H1 (cell line): ENCODE measurements around the gene OSBPL3. TPM values are rescaled to one million over a fixed set of nuclear protein-coding genes. Genes with fewer than 3 reads are reported as not detected.

ENCODE experiments used
- CTCF ChIA-PET: fragments of 300-600 bp; sonication (Branson Sonifier 250); formaldehyde crosslinking; loops from one replicate; lab custom pipeline; 2021; ENCODE audit not compliant: partially characterized antibody; lab: Charles Lee
- POLR2A ChIA-PET: fragments of 300-600 bp; sonication (Branson Sonifier 250); formaldehyde crosslinking; loops from one replicate; lab custom pipeline; 2021; ENCODE audit warnings: inconsistent platforms; ENCODE audit not compliant: partially characterized antibody; lab: Charles Lee
- DNase-seq, 2 experiments: peaks; one replicate each; pipeline versions ENCODE4 v3.0.0 to v3.0.0-alpha.2; 2010 to 2022; ENCODE audit warnings: low spot score in 2 of 2, low read depth in 1 of 2, mixed read lengths in 1 of 2
- FAIRE-seq: peaks from 2 replicates; lab custom pipeline; 2011; peaks lifted over from hg19 to GRCh38; lab: Jason Lieb, UNC
- H2AFZ ChIP-seq: 2 replicates; pipeline ENCODE4 v1.8.1; 2012; ENCODE audit warnings: low read length, inconsistent platforms
- H2AK5ac ChIP-seq: 2 replicates; pipeline ENCODE4 v1.6.1; 2013; ENCODE audit warnings: low read depth, low read length
- H2BK120ac ChIP-seq: replicated peaks from 2 replicates; pipeline ENCODE3; 2013; ENCODE audit warnings: low read depth, low read length, inconsistent platforms
- H2BK12ac ChIP-seq: 2 replicates; pipeline ENCODE4 v1.6.1; 2013; ENCODE audit warnings: low read depth, low read length
- H2BK15ac ChIP-seq: 2 replicates; pipeline ENCODE4 v1.6.1; 2013; ENCODE audit warnings: low read length
- H2BK20ac ChIP-seq: 2 replicates; pipeline ENCODE4 v1.6.1; 2013; ENCODE audit warnings: low read length
- H2BK5ac ChIP-seq: 2 replicates; pipeline ENCODE4 v1.6.1; 2013; ENCODE audit warnings: low read depth, low read length
- H3K14ac ChIP-seq: 2 replicates; pipeline ENCODE4 v1.6.1; 2013; ENCODE audit warnings: inconsistent platforms; ENCODE audit not compliant: insufficient read length
- H3K18ac ChIP-seq: 2 replicates; pipeline ENCODE4 v1.6.1; 2013; ENCODE audit warnings: low read length; ENCODE audit errors: extremely low read depth
- H3K23ac ChIP-seq: 2 replicates; pipeline ENCODE4 v1.6.1; 2013; ENCODE audit warnings: inconsistent platforms; ENCODE audit not compliant: insufficient read length
- H3K23me2 ChIP-seq: 2 replicates; pipeline ENCODE4 v1.6.1; 2013; ENCODE audit warnings: low read depth, low read length
- H3K27ac ChIP-seq: 2 replicates; pipeline ENCODE4 v1.6.1; 2011; ENCODE audit warnings: low read depth, low read length, inconsistent platforms
- H3K27me3 ChIP-seq, 4 experiments: replicated peaks in 1 of 4; 1 replicate in 1 of 4; 2 replicates in 3 of 4; pipeline versions ENCODE4 v1.6.1 to v1.8.1; 2011 to 2013; ENCODE audit warnings: low read length in 3 of 4, mild to moderate bottlenecking in 3 of 4, inconsistent platforms in 2 of 4, mixed read lengths in 2 of 4, moderate library complexity in 1 of 4; ENCODE audit not compliant: control insufficient read depth in 3 of 4, insufficient read depth in 3 of 4; ENCODE audit errors: extremely low read depth in 1 of 4
- H3K36me3 ChIP-seq, 4 experiments: 2 replicates each; pipeline versions ENCODE4 v1.6.1 to v1.8.1; 2011 to 2013; ENCODE audit warnings: mild to moderate bottlenecking in 4 of 4, low read length in 3 of 4, moderate library complexity in 2 of 4, control low read depth in 1 of 4, inconsistent platforms in 1 of 4; ENCODE audit not compliant: insufficient read depth in 4 of 4, control insufficient read depth in 2 of 4
- H3K4ac ChIP-seq: replicated peaks from 2 replicates; pipeline ENCODE3; 2013; ENCODE audit warnings: low read length, low read depth, mixed read lengths, inconsistent platforms; ENCODE audit not compliant: insufficient read length
- H3K4me1 ChIP-seq, 4 experiments: replicated peaks in 1 of 4; 1 replicate in 1 of 4; 2 replicates in 3 of 4; pipeline versions ENCODE4 v1.6.1 to v1.8.1; 2011 to 2013; ENCODE audit warnings: low read length in 3 of 4, inconsistent platforms in 2 of 4, mixed read lengths in 1 of 4; ENCODE audit not compliant: insufficient read depth in 4 of 4, control insufficient read depth in 3 of 4
- H3K4me2 ChIP-seq, 2 experiments: 2 replicates each; pipeline versions ENCODE4 v1.6.1 to v1.8.1; 2011 to 2013; ENCODE audit warnings: low read depth in 2 of 2, low read length in 2 of 2, control low read depth in 1 of 2, inconsistent platforms in 1 of 2, mild to moderate bottlenecking in 1 of 2; ENCODE audit not compliant: insufficient read depth in 1 of 2
- H3K4me3 ChIP-seq, 4 experiments: fragments of 200-600, 300-600 bp in 1 of 4; sonication (generic), shearing (Covaris generic), sonication (Bioruptor Twin) in 1 of 4; 2 replicates each; pipeline versions ENCODE4 v1.5.1 to v1.8.1; 2011 to 2016; ENCODE audit warnings: low read length in 4 of 4, low read depth in 3 of 4, control low read depth in 2 of 4, inconsistent platforms in 2 of 4, mild to moderate bottlenecking in 2 of 4, mixed read lengths in 1 of 4, moderate library complexity in 1 of 4; ENCODE audit not compliant: insufficient read depth in 2 of 4; ENCODE audit errors: extremely low read depth in 1 of 4
- H3K56ac ChIP-seq: replicated peaks from 2 replicates; pipeline ENCODE3; 2013; ENCODE audit warnings: low read depth, mild to moderate bottlenecking, mixed read lengths, low read length, inconsistent platforms; ENCODE audit not compliant: insufficient read length
- H3K79me1 ChIP-seq: 2 replicates; pipeline ENCODE4 v1.6.1; 2013; ENCODE audit warnings: low read depth, low read length, control low read depth
- H3K79me2 ChIP-seq, 2 experiments: 2 replicates each; pipeline versions ENCODE4 v1.6.1 to v1.8.1; 2012 to 2013; ENCODE audit warnings: low read length in 2 of 2, mild to moderate bottlenecking in 2 of 2, inconsistent platforms in 1 of 2; ENCODE audit not compliant: insufficient read depth in 2 of 2, control insufficient read depth in 1 of 2
- H3K9ac ChIP-seq, 4 experiments: replicated peaks in 1 of 4; 1 replicate in 1 of 4; 2 replicates in 3 of 4; pipeline versions ENCODE4 v1.6.1 to v1.8.1; 2011 to 2013; ENCODE audit warnings: low read depth in 3 of 4, low read length in 3 of 4, control low read depth in 2 of 4, mild to moderate bottlenecking in 2 of 4, moderate library complexity in 2 of 4, inconsistent platforms in 1 of 4; ENCODE audit errors: extremely low read depth in 1 of 4
- H3K9me3 ChIP-seq, 2 experiments: 2 replicates each; pipeline versions ENCODE4 v1.6.1 to v1.8.1; 2012 to 2013; ENCODE audit warnings: mild to moderate bottlenecking in 2 of 2, moderate library complexity in 2 of 2, control low read depth in 1 of 2, inconsistent platforms in 1 of 2, low read depth in 1 of 2, low read length in 1 of 2, mixed read lengths in 1 of 2; ENCODE audit not compliant: insufficient read depth in 2 of 2
- H4K20me1 ChIP-seq, 2 experiments: replicated peaks in 1 of 2; 2 replicates each; pipeline versions ENCODE3 to v1.8.1; 2011 to 2013; ENCODE audit warnings: inconsistent platforms in 2 of 2, low read length in 2 of 2, mild to moderate bottlenecking in 1 of 2; ENCODE audit not compliant: insufficient read depth in 2 of 2, control insufficient read depth in 1 of 2
- H4K5ac ChIP-seq: 2 replicates; pipeline ENCODE4 v1.6.1; 2013; ENCODE audit warnings: low read length, low read depth, mixed read lengths, inconsistent platforms; ENCODE audit not compliant: insufficient read length
- H4K8ac ChIP-seq: 2 replicates; pipeline ENCODE4 v1.8.0; 2013; ENCODE audit warnings: mild to moderate bottlenecking, moderate library complexity, low read length, inconsistent platforms; ENCODE audit not compliant: insufficient read depth; ENCODE audit errors: extremely low read depth
- H4K91ac ChIP-seq: replicated peaks from 2 replicates; pipeline ENCODE3; 2013; ENCODE audit warnings: low read length, mixed read lengths, inconsistent platforms; ENCODE audit not compliant: insufficient read length
- CHD2 ChIP-seq: IDR thresholded peaks from 2 replicates; pipeline ENCODE4 v1.6.1; 2012; ENCODE audit warnings: low read length, improper control_type of control experiment
- KDM5A ChIP-seq: fragments of 200-600 bp; IDR thresholded peaks from 2 replicates; pipeline ENCODE4 v1.7.1; 2012; ENCODE audit warnings: mild to moderate bottlenecking, low read length, inconsistent platforms, mixed read lengths
- MAX ChIP-seq: IDR thresholded peaks from 2 replicates; pipeline ENCODE4 v1.6.1; 2012; ENCODE audit warnings: inconsistent platforms
- NANOG ChIP-seq: IDR thresholded peaks from 2 replicates; pipeline ENCODE4 v1.6.1; 2011; ENCODE audit warnings: low read length, low read depth, mild to moderate bottlenecking, inconsistent platforms; ENCODE audit not compliant: insufficient read depth, poor library complexity, severe bottlenecking
- RFX5 ChIP-seq: IDR thresholded peaks from 2 replicates; pipeline ENCODE4 v1.6.1; 2011; ENCODE audit warnings: low read depth, low read length, improper control_type of control experiment, borderline replicate concordance
- SIRT6 ChIP-seq: IDR thresholded peaks from one replicate; pipeline ENCODE4 v1.7.1; 2012; ENCODE audit warnings: low read length, inconsistent platforms
- TBP ChIP-seq: IDR thresholded peaks from 2 replicates; pipeline ENCODE4 v1.6.1; 2011; ENCODE audit warnings: low read depth, low read length, improper control_type of control experiment
- TCF12 ChIP-seq: IDR thresholded peaks from 2 replicates; pipeline ENCODE4 v1.6.1; 2011; ENCODE audit warnings: low read depth, mild to moderate bottlenecking, low read length
- ZNF274 ChIP-seq: IDR thresholded peaks from 2 replicates; pipeline ENCODE4 v1.7.0; 2012; ENCODE audit warnings: low read length, borderline replicate concordance; ENCODE audit errors: extremely low read depth
- WGBS, 2 experiments: shearing (Covaris generic) in 1 of 2; methylation state at CpG; one replicate each; pipeline versions ENCODE4 v1.1.6 to v1.1.7; 2013 to 2015; ENCODE audit warnings: low lambda C conversion rate in 2 of 2, mixed read lengths in 2 of 2, inconsistent platforms in 1 of 2, low coverage in 1 of 2, missing lambda C conversion rate in 1 of 2; ENCODE audit not compliant: insufficient replicate concordance in 2 of 2, insufficient coverage in 1 of 2, insufficient read length in 1 of 2; ENCODE audit errors: extremely low coverage in 1 of 2, missing lambda C conversion rate in 1 of 2; 5-methylcytosine and 5-hydroxymethylcytosine counted together
- polyA plus RNA-seq, 7 experiments: library from polyadenylated mRNA; depleted of rRNA in 3 of 7; stranded (reverse) in 5 of 7; unstranded in 2 of 7; fragments of >200 nt in 5 of 7; fragments of 200-250 nt in 2 of 7; gene quantifications; 1 replicate in 5 of 7; 2 replicates in 1 of 7; 4 replicates in 1 of 7; pipeline versions ENCODE4 v1.2.1 to v1.2.3, GENCODE V29; 2011 to 2013; ENCODE audit warnings: missing spikeins in 2 of 7, mixed read lengths in 2 of 7
- total RNA-seq: library from RNA; stranded (reverse); fragmentation: NEBNext Ultra II Directional; extraction: Animal tissue kit (Norgen Biotek cat#: 25700); gene quantifications from 2 replicates; pipeline ENCODE4 v1.2.1, GENCODE V29; 2021
- TF ChIP-seq, protein P1 (sequence below): IDR thresholded peaks from 2 replicates; pipeline ENCODE4 v1.6.1; 2012; ENCODE audit warnings: low read length, inconsistent platforms
- TF ChIP-seq, protein P2 (sequence below): IDR thresholded peaks from 2 replicates; pipeline ENCODE4 v1.6.1; 2011; ENCODE audit warnings: low read length, improper control_type of control experiment

Gene OSBPL3
- total and polyA plus RNA-seq, 2 of the 8 experiments (the other 6 are each of a cell fraction or from before 2014, with no cell fraction given): 2.8 to 13.9 TPM

DNA sequence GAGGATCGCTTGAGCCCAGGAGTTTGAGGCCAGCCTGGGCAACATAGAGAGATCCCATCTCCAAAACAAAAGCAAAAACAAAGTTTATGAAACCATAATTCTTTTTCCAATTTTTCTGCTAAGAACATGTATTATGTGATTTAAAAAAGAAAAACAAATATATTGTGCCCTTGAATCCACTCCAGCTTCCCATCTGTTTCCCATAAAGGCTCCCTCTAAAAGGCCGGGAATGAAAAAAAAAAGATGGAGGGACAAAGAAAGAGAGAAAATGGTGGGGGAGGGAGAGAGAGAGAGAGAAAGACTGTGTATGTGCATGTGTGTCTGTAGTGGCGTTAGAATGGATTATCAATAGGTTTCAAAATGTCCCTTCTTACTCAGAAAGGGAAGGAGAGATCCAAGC lies 202.2 kb downstream of the OSBPL3 start:
- no peak overlapping the region for H2BK12ac ChIP-seq
- ChIA-PET POLR2A (no interaction called here), CTCF (interaction anchor here (0.8 to 1.0 kb wide), 2 partner anchors 17 to 317 kb away, joined by 3 read pairs; no protein-coding TSS in a partner anchor)
- H3K36me3 ChIP-seq: no peaks in the 10 kb centered on the region
- no peak overlapping the region for H3K9ac ChIP-seq
- no peak overlapping the region for H2BK15ac ChIP-seq
- H3K27ac ChIP-seq: no peak overlapping the region
- WGBS, 2 experiments: 86% methylated on average over 3 of the region's 3 CpGs; no CpG with 5 or more reads in 1 of the 2 experiments
- H3K4me3 ChIP-seq: no peak overlapping the region
- no peaks in the 10 kb centered on the region for H3K4me1 ChIP-seq
- no peaks in the 10 kb centered on the region; the same call in 1 of the 2 replicates for H3K23me2 ChIP-seq
- H3K79me2 ChIP-seq: no peaks in the 10 kb centered on the region
- H2AFZ ChIP-seq: no peak overlapping the region
- H3K79me1 ChIP-seq: no peaks in the 10 kb centered on the region
- no peak overlapping the region for H3K56ac ChIP-seq
- H3K4me2 ChIP-seq: no peak overlapping the region
- H3K14ac ChIP-seq: no peak overlapping the region
- no peak for TF ChIP-seq TCF12
- TF ChIP-seq TBP: no peak
- TF ChIP-seq SIRT6: no peak
- no peak for TF ChIP-seq ZNF274
- no peak for TF ChIP-seq CHD2
- TF ChIP-seq, protein P1, sequence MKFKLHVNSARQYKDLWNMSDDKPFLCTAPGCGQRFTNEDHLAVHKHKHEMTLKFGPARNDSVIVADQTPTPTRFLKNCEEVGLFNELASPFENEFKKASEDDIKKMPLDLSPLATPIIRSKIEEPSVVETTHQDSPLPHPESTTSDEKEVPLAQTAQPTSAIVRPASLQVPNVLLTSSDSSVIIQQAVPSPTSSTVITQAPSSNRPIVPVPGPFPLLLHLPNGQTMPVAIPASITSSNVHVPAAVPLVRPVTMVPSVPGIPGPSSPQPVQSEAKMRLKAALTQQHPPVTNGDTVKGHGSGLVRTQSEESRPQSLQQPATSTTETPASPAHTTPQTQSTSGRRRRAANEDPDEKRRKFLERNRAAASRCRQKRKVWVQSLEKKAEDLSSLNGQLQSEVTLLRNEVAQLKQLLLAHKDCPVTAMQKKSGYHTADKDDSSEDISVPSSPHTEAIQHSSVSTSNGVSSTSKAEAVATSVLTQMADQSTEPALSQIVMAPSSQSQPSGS: no peak
- TF ChIP-seq MAX: no peak
- TF ChIP-seq, protein P2, sequence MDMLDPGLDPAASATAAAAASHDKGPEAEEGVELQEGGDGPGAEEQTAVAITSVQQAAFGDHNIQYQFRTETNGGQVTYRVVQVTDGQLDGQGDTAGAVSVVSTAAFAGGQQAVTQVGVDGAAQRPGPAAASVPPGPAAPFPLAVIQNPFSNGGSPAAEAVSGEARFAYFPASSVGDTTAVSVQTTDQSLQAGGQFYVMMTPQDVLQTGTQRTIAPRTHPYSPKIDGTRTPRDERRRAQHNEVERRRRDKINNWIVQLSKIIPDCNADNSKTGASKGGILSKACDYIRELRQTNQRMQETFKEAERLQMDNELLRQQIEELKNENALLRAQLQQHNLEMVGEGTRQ: no peak
- TF ChIP-seq KDM5A: no peak
- no peak for TF ChIP-seq RFX5
- no peak for TF ChIP-seq NANOG
- no peak overlapping the region for H2BK5ac ChIP-seq
- H2BK20ac ChIP-seq: no peak overlapping the region
- H4K91ac ChIP-seq: no peak overlapping the region
- no peak overlapping the region for H3K4ac ChIP-seq
- no peaks in the 10 kb centered on the region for H3K27me3 ChIP-seq
- H4K20me1 ChIP-seq: no peaks in the 10 kb centered on the region
- no peak overlapping the region for H2AK5ac ChIP-seq
- peaks cover 0 to under 1% of the 10 kb centered on the region in 2 experiments; a peak in 1 of 4 replicates for H3K9me3 ChIP-seq
- no peak overlapping the region for H3K23ac ChIP-seq
- no peak overlapping the region for H4K5ac ChIP-seq
- H3K18ac ChIP-seq: no peak overlapping the region
- no peak overlapping the region for H2BK120ac ChIP-seq
- no peak for DNase-seq
- H4K8ac ChIP-seq: no peak overlapping the region
- no peak for FAIRE-seq
